Measurements from ENCODE around the gene TMEM242.
"Not testable (repeated sequence)": the region's sequence is repeated elsewhere in the genome, so short reads cannot be mapped to it uniquely, and the experiment has no call there.

Gene TMEM242

GRCh38 chr6:157323255-157323965 lies at the start of gene TMEM242:
TMEM242 (minus strand) TSS chr6:157323519; CDS start chr6:157323499, 20 bp downstream.
- no peak for DNase-seq

GRCh38 chr6:157372501-157373280 lies 49.4 kb upstream of the TMEM242 start:
- DNase-seq = no peak

GRCh38 chr6:157370755-157371154 lies 47.4 kb upstream of the TMEM242 start:
- no peak for DNase-seq

GRCh38 chr6:157368359-157369049 lies 45.2 kb upstream of the TMEM242 start:
- no peak for DNase-seq

GRCh38 chr6:157366648-157367047 lies 43.3 kb upstream of the TMEM242 start:
- DNase-seq = no peak

- no peak for DNase-seq
Observed at GRCh38 chr6:157364705-157365104, 41.4 kb upstream of the TMEM242 start.

GRCh38 chr6:157361886-157362285 lies 38.6 kb upstream of the TMEM242 start:
- DNase-seq = no peak

GRCh38 chr6:157358287-157358686 lies 35.0 kb upstream of the TMEM242 start:
- peak in 1 of 3 experiments; percentile 47 for DNase-seq

- no peak for DNase-seq
Observed at GRCh38 chr6:157346373-157346772, 23.1 kb upstream of the TMEM242 start.

- no peak for DNase-seq
Observed at GRCh38 chr6:157343732-157344131, 20.4 kb upstream of the TMEM242 start.

- DNase-seq = no peak
Observed at GRCh38 chr6:157339432-157339831, 16.1 kb upstream of the TMEM242 start.

- no peak for DNase-seq
Observed at GRCh38 chr6:157337751-157338150, 14.4 kb upstream of the TMEM242 start.

- not testable (repeated sequence) for DNase-seq
Observed at GRCh38 chr6:157337276-157337675, 14.0 kb upstream of the TMEM242 start.

GRCh38 chr6:157335829-157336228 lies 12.5 kb upstream of the TMEM242 start:
- DNase-seq = peak in 1 of 3 experiments; percentile 22

- DNase-seq = no peak
Observed at GRCh38 chr6:157333956-157334355, 10.6 kb upstream of the TMEM242 start.

GRCh38 chr6:157333537-157333936 lies 10.2 kb upstream of the TMEM242 start:
- DNase-seq = no peak

GRCh38 chr6:157332813-157333212 lies 9.5 kb upstream of the TMEM242 start:
- DNase-seq = no peak

- DNase-seq = no peak
Observed at GRCh38 chr6:157330831-157331230, 7.5 kb upstream of the TMEM242 start.

- DNase-seq = no peak
Observed at GRCh38 chr6:157329829-157330228, 6.5 kb upstream of the TMEM242 start.

GRCh38 chr6:157328108-157328692 lies 4.9 kb upstream of the TMEM242 start:
- no peak for DNase-seq

GRCh38 chr6:157326979-157327378 lies 3.7 kb upstream of the TMEM242 start:
- no peak for DNase-seq

GRCh38 chr6:157325069-157325805 lies 1.9 kb upstream of the TMEM242 start:
- DNase-seq = no peak

- no peak for DNase-seq
Observed at GRCh38 chr6:157323966-157324300, 614 bp upstream of the TMEM242 start.

All from NCI-H1417 (cell line).